HPDE6-E6E7 (cell line): ENCODE measurements around the gene DEPDC4.
"Not testable (repeated sequence)": the region's sequence is repeated elsewhere in the genome, so short reads cannot be mapped to it uniquely, and the experiment has no call there.

Source experiments
- DNase-seq: peaks from one replicate; pipeline ENCODE4 v3.0.0; 2011; ENCODE audit warnings: missing footprints; ENCODE audit errors: extremely low spot score

DEPDC4 gene

DNA sequence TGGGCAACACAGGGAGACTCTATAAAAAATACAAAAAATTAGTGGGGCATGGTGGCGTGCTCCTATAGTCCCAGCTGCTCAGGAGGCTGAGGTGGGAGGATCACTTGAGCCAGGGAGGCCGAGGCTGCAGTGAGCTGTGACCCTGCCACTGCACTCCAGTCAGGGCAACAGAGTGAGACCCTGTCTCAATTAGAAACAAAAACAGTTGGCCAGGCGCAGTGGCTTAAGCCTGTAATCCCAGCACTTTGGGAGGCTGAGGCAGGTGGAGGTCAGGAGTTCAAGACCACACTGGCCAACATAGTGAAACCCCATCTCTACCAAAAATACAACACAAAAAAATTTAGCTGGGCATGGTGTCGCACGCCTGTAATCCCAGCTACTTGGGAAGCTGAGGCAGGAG is 1.8 kb downstream of the DEPDC4 start:
- DNase-seq, result not testable (repeated sequence)

DNA sequence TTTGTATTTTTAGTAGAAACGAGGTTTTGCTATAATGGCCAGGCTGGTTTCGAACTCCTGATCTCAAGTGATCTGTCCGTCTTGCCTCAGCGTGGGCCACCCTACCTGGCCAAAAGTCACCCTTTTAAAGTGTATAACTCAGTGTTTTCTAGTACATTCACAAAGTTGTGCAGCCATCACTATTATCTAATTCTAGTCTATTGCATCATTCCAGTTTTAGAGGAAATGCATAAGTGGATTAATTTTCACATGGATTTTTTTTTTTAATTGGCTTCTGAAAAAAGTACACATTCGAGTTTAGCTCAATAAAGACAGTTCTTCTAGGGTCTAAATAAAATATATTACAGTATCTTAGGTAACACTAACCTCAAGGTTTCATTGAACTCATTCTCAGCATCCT is 3.7 kb downstream of the DEPDC4 start:
- DNase-seq, result no peak

DNA sequence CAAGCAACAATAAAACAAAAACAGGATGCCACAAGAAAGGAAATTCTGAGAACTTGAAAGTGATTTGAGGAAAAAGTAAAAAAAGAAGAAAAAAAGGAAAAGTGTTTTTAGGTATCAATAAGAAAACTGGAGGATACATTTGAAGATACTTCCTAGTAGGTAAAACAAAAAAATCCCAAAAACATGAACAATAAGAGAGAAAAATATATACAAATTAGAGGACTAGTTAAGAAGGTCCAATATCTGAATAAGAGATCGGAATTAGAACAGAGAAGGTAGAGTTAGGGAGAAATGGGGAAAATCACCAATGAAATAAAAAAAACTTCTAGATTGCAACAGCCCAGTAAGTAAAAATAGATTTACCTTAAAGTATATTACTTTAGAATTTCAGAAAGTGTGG is 8.8 kb downstream of the DEPDC4 start:
- DNase-seq, result no peak

- no peak for DNase-seq
Observed at GRCh38 chr12:100254876-100255275, 12.0 kb downstream of the DEPDC4 start.

DNA sequence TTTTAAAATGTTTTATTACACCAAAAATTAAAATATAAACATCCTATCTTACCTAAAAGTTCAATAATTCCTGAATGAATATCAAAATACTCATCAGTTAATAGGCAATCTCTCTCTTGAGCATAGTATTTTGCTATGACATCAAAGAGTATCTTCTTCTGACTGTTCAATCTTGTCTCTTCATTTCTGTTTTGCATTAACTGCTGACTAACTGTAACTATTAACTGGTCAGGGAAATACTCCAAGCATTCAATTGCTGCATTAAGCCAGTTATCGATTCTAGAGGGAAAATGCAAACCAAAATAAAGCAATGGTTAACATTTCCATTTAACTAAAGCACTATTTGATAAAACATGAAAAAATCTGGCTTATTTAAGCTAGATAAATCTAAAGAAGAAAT is 13.4 kb downstream of the DEPDC4 start:
- no peak for DNase-seq

DNA sequence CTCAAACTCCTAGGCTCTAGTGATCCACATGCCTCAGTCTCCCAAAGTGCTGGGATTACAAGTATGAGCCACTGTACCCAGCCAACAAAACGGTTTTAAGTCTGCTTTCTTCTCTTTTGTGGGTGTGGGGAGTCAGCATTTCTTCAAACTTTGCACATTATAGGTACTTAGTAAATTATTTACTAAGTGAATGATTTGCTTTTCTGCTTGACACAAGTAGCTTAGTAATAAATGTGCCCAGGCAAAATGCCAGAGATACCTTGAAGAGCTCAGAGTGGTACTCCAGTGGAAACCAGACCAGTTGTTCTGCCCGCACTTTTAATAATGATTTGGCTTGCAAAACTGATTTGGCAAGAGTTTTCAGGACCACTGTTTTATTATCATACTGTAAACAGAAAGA is 15.0 kb downstream of the DEPDC4 start:
- no peak for DNase-seq

DNA sequence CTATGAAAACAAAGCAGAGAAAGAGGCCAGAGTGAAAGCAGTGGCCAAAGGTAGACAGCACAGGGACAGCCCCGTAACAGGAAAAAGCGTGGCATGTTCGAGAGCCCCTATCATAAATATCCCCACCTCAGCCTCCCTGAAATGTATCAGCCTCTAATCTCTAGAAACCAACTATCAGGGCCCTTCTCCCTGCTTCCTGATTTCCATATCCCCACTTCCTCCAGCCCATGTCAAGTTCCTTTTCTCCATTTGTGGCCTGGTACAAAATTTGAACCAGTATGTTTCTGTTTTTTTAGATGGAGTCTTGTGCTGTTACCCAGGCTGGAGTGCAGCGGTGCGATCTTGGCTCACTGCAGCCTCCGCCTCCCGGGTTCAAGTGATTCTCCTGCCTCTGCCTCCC is 16.9 kb downstream of the DEPDC4 start:
- no peak for DNase-seq

GRCh38 chr12:100248886-100249285 is 18.0 kb downstream of the DEPDC4 start:
- DNase-seq, result no peak

DNA sequence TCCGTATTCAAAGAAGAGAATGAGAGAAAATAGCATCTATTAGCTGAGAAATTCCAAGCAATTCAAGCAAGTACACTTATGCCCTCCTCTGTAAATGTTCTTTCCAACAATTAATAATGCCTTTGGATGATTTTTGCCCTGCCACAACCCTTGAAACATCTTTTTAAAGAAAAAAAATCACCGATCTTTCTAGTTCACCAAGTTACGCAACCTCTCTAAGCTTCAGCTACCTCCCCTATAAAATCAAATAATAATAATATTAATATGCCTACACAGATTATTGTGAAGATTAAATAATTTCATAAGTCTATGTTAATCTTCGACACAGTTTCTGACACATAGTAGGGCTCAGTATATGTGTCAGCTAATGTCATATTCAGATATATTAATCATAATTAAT is 19.1 kb downstream of the DEPDC4 start:
- no peak for DNase-seq

GRCh38 chr12:100243137-100243536 is 23.7 kb downstream of the DEPDC4 start:
- DNase-seq, result no peak

GRCh38 chr12:100239589-100239988 is 27.3 kb downstream of the DEPDC4 start:
- DNase-seq, result no peak

- no peak for DNase-seq
Observed at GRCh38 chr12:100238801-100239200, 28.1 kb downstream of the DEPDC4 start.

DNA sequence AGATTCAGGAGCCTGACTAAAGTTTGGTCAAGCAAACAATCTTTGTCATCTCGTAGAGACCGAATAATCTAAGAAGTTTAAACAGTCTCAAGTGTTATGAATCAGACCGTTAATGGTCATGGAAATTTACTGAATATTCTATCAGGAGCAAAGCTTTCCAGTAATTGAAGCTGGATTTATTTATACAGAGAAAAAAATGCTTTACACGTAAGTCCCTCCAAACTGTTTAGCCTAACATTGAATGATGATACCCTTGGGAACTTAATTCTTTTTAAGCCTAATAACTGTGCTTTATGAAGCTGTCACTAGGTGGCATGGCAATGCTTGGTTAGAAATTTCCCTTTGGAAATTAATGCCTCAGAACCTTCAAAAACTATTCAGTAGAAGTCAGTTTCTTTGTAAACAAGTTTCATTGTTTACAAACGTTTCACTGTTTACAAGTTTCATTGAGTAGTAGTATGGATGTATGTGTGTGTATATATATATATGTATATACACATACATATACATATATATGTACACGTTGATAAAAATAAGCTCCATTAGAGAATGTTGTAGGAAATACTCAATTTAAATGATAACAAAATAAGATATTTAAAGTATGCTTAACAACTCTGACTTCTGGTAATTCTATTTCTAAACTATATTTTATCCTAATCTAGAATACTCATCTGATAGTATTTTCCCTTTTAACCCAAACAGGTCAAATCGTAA is 32.1 kb downstream of the DEPDC4 start:
- no peak for DNase-seq

DNA sequence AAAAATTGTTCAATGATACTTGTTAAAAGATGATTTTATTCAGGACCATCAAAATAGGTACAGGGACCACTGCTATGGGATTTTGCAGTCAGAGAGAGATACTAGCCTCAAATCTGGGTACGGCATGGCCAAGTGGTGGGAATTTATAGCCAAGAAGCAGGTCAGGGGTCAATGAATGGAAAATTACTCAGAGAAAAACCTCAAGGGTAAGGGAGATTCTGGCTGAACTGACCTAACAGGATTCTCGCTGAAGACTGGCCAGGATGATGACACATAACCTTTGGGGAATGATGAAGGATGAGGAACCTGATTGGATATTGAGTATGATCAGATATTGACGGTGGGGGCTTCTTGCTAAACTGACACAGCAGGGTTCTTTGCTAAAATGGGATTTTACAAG is 32.7 kb downstream of the DEPDC4 start:
- no peak for DNase-seq

DNA sequence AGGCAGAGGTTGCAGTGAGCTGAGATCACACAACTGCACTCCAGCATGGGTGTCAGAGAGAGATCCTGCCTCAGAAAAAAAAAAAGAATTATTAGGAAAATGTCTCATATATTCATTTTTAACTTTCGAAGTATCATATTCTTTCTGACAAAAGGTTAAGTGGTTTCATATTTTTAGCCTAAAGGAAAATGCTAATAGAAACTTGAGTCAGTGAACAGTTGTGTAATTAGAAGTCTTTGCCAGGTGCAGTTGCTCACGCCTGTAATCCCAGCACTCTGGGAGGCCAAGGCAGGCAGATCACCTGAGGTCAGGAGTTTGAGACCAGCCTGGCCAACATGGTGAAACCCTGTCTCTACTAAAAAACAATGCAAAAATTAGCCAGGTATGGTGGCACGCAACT is 35.0 kb downstream of the DEPDC4 start:
- not testable (repeated sequence) for DNase-seq

DNA sequence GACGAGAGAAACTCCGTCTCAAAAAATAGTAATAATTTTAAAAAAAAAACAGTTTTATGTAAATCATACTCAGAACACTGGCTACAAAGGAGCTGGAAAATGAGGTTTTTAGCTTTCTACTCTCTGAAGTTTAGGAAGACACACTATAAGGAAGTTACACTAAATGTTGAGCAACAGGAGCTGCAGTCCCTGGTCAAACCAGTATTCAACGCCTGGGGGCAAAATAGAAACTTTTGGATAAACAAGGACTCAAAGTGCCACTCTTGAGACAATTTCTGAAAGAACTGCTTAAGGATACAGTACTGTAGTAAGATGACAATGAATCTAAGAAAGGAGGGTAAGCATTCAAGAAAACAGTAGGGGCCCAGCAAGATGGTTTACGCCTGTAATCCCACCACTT is 37.0 kb downstream of the DEPDC4 start:
- DNase-seq, result peak; percentile 51

- DNase-seq, result no peak
Observed at GRCh38 chr12:100229036-100229635, 37.7 kb downstream of the DEPDC4 start.

DNA sequence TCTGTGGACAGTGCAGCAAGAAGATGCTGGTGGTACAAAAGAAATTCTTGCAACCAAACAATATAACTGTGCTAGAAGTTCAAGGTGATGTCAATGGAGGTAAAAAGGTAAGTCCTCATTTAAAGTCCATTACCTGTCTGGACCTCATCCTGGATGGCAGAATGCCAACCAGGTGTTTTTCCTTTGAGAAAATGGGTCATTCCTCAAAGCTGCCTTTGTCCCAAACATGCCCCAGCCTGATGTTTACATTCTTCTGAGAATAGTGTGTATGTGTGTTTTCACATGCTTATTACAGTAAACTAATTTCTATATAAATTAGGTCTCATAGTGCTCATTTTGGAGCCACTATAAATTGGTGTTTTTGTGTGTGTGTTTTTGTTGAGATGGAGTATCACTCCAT is 41.4 kb downstream of the DEPDC4 start:
- DNase-seq, result peak; percentile 42

DNA sequence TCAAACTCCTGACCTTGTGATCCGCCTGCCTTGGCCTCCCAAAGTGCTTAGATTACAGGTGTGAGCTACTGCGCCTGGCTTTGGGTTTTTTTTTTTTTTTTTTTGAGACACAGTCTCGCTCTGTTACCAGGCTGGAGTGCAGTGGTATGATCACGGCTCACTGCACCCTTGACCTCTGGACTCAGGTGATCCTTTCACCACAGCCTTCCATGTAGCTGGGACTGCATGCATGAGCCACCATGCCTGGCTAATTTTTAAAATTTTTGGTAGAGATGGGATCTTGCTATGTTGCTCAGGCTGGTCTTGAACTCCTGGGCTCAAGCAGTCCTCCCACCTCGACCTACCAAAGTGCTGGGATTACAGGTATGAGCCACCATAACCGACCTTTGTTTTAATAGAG is 44.7 kb downstream of the DEPDC4 start:
- not testable (repeated sequence) for DNase-seq

- DNase-seq, result no peak
Observed at GRCh38 chr12:100221523-100221922, 45.4 kb downstream of the DEPDC4 start.

- no peak for DNase-seq
Observed at GRCh38 chr12:100219328-100220109, 47.4 kb downstream of the DEPDC4 start.

DNA sequence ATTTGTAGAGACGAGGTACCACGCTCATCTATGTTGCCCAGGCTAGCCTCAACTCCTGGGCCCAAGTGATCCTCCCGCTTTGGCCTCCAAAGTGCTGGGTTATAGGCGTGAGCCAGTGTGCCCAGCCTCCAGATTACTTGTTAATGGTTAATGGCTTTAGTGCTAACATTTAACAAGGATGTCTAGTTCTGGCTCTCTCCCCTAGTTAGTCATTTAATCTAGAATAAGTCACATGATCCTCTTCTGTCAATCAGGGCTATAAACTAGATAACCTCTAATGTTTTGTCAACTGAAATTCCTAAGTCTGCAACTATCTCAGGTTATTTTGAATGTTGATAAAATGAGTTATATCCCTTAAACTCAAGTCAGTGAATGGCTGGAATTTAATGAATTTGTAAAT is 50.5 kb downstream of the DEPDC4 start:
- no peak for DNase-seq

- no peak for DNase-seq
Observed at GRCh38 chr12:100215209-100215608, 51.7 kb downstream of the DEPDC4 start.
